ENCODE data around the gene DPH7.
"Not testable (repeated sequence)": the region's sequence is repeated elsewhere in the genome, so short reads cannot be mapped to it uniquely, and the experiment has no call there.

The DPH7 gene

DNA sequence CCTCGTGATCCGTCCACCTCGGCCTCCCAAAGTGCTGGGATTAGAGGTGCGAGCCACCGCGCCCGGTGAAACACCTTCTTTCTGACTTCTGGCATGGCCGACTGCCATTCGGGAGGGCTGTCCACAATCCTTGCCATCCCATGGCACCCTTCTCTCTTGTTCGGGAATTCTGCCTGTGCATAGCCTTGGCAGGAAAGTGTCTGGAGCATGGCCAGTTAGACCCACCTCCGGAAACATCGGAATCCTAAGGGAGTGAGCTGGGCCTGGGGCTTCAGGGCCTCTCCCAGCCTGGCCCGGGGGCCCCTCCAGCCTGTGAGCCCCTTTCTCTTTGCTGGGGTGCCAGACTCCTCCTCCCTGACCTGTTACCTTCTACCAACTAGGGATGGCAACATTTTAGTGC lies 25.2 kb upstream of the DPH7 start:
- no peak for TF ChIP-seq JUND (IDR thresholded peaks at IDR 0.05; ENCODE audit: low read depth)
- in situ Hi-C loops (cut with HindIII; ENCODE audit: low pct_unique_long_range_greater_than_20kb, low sequenced_read_pairs): no loop called here
- DNase-seq (ENCODE audit: low read depth in 1 of 2, low spot score in 1 of 2): no peak

DNA sequence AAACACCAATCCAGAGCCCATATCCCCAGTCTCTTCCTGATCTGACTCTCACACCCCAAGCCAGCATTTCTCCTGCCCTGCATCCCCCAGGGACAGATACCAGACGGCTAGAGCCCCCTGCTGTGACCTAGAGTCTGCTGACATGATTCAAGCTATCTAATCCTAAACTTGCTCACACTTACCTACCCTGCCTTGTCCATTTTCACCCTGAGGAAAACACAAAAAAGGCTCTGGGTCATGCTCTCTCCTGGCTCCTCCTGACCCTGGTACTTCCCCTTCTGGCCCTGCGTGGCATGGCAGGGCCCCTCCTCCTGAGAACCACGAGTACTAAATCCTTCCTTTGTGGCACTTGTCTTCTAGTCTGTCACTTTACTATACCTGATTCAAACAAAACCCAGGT lies 23.9 kb upstream of the DPH7 start:
- no peak for DNase-seq (ENCODE audit: low read depth in 1 of 2, low spot score in 1 of 2)
- in situ Hi-C loops (cut with HindIII; ENCODE audit: low pct_unique_long_range_greater_than_20kb, low sequenced_read_pairs): no loop called here
- TF ChIP-seq JUND (IDR thresholded peaks at IDR 0.05; ENCODE audit: low read depth): no peak

DNA sequence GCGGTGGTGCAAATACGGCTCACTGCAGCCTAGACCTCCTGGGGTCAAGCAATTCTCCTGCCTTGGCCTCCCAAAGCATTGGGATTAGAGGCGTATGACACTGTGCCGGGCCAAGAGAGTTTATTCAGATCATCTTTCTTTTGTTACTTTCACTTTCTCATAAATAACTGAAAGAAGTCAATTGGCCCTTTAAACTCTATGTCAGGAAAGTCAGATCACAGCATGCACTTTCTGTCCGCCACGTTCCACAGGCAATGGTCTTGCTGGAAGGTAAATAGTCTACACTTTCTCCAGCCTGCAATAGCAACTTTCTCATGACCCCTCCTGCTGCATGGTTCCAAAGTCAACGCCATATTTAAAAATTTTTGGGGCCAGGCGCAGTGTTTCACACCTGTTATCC lies 20.2 kb upstream of the DPH7 start:
- TF ChIP-seq JUND (IDR thresholded peaks at IDR 0.05; ENCODE audit: low read depth): no peak
- in situ Hi-C loops (cut with HindIII; ENCODE audit: low pct_unique_long_range_greater_than_20kb, low sequenced_read_pairs): no loop called here
- DNase-seq (ENCODE audit: low read depth in 1 of 2, low spot score in 1 of 2): no peak

DNA sequence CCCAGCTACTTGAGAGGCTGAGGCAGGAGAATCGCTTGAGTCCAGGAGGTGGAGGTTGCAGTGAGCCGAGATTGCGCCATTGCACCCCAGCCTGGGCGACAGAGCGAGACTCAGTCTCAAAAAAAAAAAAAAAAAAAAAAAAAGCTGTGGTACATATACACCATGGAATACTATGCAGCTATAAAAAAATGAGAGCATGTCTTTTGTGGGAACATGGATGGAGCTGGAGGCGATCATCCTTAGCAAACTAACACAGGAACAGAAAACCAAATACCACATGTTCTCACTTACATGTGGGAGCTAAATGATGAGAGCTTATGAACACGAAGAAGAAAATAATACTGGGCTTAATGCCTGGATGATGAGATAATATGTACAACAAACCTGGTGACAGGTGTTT lies 17.9 kb upstream of the DPH7 start:
- in situ Hi-C loops (cut with HindIII; ENCODE audit: low pct_unique_long_range_greater_than_20kb, low sequenced_read_pairs); DNase-seq (ENCODE audit: low read depth in 1 of 2, low spot score in 1 of 2): not testable (repeated sequence)

DNA sequence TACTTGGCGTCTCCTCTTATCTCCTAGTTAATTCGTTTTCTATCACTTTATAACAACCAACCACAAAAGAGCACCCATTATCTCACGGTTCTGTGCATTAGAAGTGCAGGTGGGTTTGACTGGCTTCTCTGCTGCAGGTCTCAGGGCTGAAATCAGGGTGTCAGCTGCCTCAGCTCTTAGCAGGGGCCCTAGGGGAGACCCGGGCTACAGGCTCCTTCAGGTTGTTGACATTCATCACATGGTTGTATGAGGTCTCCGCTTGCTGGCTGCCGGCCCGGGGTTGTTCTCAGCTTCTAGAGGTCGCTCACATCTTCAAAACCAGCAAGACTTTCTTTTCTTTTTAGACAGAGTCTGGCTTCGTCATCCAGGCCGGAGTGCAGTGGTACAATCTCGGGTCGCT lies 14.5 kb upstream of the DPH7 start:
- no peak for TF ChIP-seq JUND (IDR thresholded peaks at IDR 0.05; ENCODE audit: low read depth)
- in situ Hi-C loops (cut with HindIII; ENCODE audit: low pct_unique_long_range_greater_than_20kb, low sequenced_read_pairs): no loop called here
- no peak for DNase-seq (ENCODE audit: low read depth in 1 of 2, low spot score in 1 of 2)

DNA sequence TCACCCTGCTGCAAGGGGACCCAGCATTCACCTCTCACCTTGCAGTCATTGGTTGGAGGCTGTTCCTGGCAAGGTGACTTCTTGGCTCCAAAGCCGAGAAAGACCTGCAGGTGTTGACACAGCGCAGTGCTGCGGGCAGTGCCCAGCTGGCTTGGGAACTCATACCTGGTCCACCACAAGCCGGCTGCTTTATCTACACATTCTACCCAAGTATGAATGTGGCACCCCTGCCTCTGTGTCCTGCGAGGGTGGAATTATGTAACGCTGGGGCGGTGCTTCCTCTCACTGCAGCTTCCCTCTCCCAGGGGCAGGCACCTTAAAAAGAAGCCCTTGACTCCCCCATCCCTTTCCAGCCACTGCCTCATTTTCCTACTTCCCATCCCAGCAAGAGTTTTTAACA lies 14.0 kb upstream of the DPH7 start:
- in situ Hi-C loops (cut with HindIII; ENCODE audit: low pct_unique_long_range_greater_than_20kb, low sequenced_read_pairs): no loop called here
- peak in 1 of 2 experiments; percentile 78 for DNase-seq (ENCODE audit: low read depth in 1 of 2, low spot score in 1 of 2)
- TF ChIP-seq JUND (IDR thresholded peaks at IDR 0.05; ENCODE audit: low read depth): no peak

DNA sequence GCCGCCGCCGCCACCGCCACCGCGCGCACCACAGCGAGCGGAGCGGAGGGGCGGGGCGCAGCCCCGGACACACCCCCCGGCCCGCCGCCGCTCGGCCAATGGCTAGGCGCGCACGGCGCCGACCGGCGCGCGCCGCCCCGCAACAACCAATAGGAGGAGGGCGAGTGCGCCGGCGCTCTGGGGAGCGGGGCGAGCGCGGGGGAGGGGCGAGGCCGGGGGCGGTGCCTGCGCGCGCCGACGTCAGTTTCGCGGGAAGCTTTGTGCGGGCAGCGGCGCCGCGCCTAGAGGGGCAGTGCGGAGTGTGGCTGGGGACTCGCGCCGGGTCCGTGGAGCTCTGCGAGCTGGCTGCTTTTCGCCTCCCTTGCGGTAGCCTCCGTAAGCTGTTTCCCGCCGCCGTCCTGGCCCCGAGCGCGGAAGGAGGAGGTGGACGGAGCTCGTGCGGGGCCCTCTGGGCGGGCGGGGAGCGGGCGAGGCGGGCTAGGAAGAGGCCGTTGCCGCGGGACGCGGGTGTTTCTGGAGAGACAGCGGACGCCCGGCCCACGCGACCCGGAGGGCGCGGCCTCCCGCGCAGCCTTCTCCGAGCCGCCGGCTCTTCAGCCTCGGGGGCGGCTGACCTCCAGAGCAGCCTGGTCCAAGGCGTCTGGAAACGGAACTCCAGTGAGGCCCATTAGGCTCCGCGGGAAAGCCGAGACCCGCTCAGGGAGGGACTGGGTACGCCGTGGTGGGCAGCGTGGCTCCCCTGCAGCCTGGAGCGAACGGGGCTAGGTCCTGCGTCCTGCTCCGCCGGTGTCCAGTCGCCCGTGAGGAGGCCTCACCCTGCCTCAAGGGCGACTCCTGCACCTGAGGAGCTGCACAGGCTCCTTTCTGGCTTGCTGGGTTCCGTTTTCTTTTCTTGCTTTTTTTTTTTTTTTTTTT lies 12.0 kb upstream of the DPH7 start, which contains the start of gene ZMYND19:
TSS of gene ZMYND19 (minus strand) at position 44 of the 915 bp plus-strand sequence. CDS start 249 bp downstream, outside the sequence.
- no peak for TF ChIP-seq JUND (IDR thresholded peaks at IDR 0.05; ENCODE audit: low read depth)
- in situ Hi-C loops (cut with HindIII; ENCODE audit: low pct_unique_long_range_greater_than_20kb, low sequenced_read_pairs): no loop called here
- peak; percentile 96 to 100 for DNase-seq (ENCODE audit: low read depth in 1 of 2, low spot score in 1 of 2)

DNA sequence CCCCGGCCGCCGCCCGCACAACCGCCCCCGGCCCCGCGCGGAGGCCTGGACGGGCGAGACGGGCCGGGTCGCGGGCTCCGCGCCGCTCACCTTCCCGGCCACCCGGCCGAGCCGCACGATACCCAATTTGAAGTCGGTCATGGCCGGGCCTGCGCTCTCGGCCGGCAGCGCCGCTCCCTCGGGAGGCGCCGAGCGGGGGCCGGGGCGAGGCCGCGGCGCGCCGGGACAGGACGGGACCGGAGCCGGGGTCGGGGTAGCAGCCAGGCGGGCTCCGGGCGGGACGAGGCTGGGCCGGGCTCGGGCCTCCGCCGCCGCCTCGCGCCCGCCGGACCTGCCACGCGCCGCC lies 11.4 kb upstream of the DPH7 start:
- in situ Hi-C loops (cut with HindIII; ENCODE audit: low pct_unique_long_range_greater_than_20kb, low sequenced_read_pairs): no loop called here
- TF ChIP-seq JUND (IDR thresholded peaks at IDR 0.05; ENCODE audit: low read depth): no peak
- no peak for DNase-seq (ENCODE audit: low read depth in 1 of 2, low spot score in 1 of 2)

DNA sequence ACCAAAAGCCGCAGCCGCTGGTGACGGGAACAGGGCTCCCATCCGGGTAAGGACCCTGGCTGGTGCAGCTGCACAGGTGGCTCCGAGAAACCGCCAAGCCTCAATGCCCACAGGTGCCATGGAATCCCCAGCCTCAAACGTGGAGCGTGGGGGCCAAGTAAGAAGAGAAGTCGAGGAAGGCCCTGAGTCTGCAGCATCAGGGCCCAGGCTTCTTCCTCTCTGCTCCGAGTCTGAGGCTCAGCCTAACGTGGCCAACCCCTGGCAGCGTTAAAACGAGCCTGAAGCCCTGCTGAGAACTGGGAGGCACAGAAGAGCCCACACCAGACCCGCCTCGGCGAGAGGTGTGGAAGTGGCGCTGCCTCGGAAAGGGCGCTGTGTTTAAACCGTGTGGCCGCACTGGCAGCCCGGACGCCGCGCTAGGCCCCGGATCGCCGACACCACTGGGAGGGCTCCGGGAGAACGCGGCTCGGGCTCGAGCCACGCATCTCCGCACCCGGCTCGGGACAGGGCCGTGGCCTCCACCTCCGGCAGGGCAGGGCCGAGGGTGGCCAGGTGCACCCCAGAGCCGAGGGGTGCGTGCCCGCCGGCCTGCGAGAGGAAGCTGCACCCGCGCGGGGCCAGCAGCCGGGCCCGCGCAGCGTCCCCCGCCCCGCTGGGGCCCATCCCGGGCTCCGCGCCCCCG lies 10.9 kb upstream of the DPH7 start:
- no peak for TF ChIP-seq JUND (IDR thresholded peaks at IDR 0.05; ENCODE audit: low read depth)
- no peak for DNase-seq (ENCODE audit: low read depth in 1 of 2, low spot score in 1 of 2)
- in situ Hi-C loops (cut with HindIII; ENCODE audit: low pct_unique_long_range_greater_than_20kb, low sequenced_read_pairs): no loop called here

DNA sequence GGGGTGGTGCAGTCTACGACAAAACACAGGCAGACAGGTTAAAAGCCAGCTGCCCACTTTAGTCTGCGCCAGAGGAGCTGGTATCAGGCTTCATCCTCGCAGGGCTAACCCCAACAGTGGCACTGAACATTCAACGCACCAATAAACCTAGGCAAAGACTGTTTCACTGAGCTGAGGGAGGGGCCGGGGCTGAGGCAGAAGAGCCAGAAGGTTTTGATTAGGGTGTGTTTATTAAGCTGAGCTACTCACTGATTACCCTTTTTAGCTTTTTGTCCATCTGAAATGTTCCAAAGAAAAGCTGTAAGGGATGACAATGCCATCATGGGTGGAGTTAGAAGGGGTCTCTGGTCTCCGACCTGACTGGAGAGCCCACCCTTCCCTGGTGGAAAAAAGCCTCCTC lies 10.2 kb upstream of the DPH7 start:
- in situ Hi-C loops (cut with HindIII; ENCODE audit: low pct_unique_long_range_greater_than_20kb, low sequenced_read_pairs): no loop called here
- no peak for TF ChIP-seq JUND (IDR thresholded peaks at IDR 0.05; ENCODE audit: low read depth)
- no peak for DNase-seq (ENCODE audit: low read depth in 1 of 2, low spot score in 1 of 2)

DNA sequence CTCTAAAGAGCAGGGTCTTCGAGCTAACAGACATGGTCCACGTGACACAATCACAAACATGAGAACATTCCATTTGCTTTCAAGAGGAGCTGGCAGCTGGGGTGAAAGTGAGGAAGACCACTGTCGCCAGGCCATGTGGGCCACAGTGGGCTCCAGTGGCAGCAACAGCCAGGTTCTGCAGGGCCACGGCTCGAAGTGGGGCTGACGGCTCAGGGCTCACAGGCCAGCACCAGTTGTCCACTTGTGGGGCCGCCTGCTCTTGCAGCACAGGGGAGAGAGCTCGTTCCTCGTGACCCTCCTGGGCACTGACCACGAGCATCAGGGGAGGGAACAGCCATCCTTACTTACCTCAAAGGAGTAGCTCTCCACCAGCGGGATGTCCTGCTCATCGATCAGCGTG lies 9.6 kb upstream of the DPH7 start:
- no peak for DNase-seq (ENCODE audit: low read depth in 1 of 2, low spot score in 1 of 2)
- in situ Hi-C loops (cut with HindIII; ENCODE audit: low pct_unique_long_range_greater_than_20kb, low sequenced_read_pairs): no loop called here

DNA sequence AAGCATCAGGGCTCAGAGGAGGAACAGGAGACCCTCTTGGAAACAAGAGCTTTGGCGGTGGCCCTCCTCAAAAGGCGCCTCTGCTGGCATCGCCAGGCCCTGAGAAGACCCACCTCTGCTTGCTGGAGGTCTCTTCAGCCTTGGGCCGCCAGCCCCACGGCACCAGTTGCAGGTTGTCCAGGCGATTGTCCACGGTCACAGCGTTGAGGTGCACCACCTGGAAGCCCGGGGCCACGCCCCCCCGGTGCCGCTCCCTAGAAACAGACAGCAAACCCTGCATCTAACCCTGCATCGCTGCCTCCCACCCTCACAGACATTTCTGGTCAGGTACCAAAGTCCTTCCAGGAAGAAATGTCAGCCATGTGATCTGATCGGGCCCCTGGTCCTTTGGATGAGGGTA lies 8.1 kb upstream of the DPH7 start:
- no peak for DNase-seq (ENCODE audit: low read depth in 1 of 2, low spot score in 1 of 2)
- in situ Hi-C loops (cut with HindIII; ENCODE audit: low pct_unique_long_range_greater_than_20kb, low sequenced_read_pairs): no loop called here
- no peak for TF ChIP-seq JUND (IDR thresholded peaks at IDR 0.05; ENCODE audit: low read depth)

More for the DNA sequence above, 9.6 kb upstream of the DPH7 start:
- TF ChIP-seq JUND (IDR thresholded peaks at IDR 0.05; ENCODE audit: low read depth): no peak

DNA sequence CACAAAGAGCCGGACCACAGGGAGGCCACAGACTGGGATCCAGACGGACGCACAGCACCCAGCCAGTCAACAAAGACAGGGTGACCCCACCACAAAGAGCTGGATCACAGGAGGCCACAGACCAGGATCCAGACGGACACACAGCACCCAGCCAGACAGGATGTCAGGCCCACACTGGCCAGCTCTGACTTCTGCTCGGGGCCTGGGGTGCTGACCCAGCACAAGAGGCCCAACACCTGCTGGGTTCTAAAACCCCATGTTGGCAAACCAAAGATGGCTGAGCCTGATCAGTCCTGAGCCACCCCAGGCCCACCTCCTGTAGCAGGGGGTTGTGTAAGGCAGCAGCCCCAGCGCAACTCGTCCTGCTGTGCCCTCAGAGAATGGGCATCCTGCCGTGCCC lies 5.2 kb upstream of the DPH7 start:
- DNase-seq (ENCODE audit: low read depth in 1 of 2, low spot score in 1 of 2): no peak
- in situ Hi-C loops (cut with HindIII; ENCODE audit: low pct_unique_long_range_greater_than_20kb, low sequenced_read_pairs): no loop called here
- TF ChIP-seq JUND (IDR thresholded peaks at IDR 0.05; ENCODE audit: low read depth): no peak

All from T47D (cell line).